ENCODE data around the gene UBE2I.
"Not testable (repeated sequence)": the region's sequence is repeated elsewhere in the genome, so short reads cannot be mapped to it uniquely, and the experiment has no call there.

UBE2I gene

DNA sequence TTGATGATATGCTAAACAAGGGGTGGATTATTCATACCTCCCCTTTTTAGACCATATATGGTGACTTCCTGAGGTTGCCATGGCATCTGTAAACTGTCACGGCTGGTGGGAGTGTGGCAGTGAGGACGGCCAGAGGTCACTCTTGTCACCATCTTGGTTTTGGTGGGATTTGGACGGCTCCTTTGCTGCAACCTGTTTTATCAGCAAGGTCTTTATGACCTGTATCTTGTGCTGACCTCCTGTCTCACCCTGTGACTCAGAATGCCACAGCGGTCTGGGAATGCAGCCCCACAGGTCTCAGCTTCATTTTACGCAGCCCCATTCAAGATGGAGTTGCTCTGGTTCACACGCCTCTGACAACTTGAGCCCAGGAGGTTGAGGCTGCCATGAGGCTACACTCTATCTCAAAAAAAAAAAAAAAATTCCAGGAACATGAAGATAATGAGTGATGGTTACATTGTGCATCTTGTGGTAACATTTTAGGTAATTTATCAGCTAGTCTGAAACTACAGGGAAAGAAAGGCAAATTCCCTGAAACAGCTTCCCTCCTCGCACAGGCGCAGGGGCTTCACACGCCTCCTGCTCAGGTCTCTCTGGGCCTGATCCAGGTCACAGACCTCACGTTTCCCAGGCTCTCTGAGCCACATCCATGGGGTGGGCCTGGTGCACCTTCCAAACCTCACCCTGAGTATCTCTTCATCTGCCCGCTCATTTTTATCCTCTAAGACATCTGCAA, 15.3 kb upstream of the UBE2I start:
- no peak for DNase-seq

DNA sequence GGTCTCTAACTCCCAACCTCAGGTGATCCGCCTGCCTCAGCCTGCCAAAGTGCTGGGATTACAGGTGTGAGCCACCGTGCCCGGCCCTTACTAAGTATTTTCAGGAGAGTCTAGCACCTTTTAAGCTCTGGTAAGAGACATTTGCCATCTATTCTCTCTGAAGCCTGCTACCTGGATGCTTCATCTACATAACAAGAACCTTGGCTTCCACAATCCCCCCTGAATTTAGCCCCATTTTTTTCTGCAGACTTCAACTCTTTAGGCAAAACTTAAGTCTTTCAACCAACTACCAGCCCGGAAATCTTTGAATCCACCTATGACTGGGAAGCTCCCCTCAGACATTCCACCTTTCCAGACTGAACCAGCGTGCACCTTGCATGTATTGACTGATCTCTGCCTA, 14.0 kb upstream of the UBE2I start:
- no peak for DNase-seq

DNA sequence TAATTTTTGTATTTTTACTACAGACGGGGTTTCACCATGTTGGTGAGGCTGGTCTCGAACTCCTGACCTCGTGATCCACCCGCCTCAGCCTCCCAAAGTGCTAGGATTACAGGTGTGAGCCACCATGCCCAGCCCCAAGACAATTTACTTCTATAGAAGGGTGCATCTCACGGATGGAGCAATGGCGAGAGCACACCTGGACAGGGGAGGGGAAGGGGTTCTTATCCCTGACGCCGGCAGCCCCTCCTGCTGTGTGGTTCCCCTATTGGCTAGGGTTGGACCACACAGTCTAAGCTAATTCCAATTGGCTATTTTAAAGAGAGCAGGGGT, 12.8 kb upstream of the UBE2I start:
- not testable (repeated sequence) for DNase-seq

DNA sequence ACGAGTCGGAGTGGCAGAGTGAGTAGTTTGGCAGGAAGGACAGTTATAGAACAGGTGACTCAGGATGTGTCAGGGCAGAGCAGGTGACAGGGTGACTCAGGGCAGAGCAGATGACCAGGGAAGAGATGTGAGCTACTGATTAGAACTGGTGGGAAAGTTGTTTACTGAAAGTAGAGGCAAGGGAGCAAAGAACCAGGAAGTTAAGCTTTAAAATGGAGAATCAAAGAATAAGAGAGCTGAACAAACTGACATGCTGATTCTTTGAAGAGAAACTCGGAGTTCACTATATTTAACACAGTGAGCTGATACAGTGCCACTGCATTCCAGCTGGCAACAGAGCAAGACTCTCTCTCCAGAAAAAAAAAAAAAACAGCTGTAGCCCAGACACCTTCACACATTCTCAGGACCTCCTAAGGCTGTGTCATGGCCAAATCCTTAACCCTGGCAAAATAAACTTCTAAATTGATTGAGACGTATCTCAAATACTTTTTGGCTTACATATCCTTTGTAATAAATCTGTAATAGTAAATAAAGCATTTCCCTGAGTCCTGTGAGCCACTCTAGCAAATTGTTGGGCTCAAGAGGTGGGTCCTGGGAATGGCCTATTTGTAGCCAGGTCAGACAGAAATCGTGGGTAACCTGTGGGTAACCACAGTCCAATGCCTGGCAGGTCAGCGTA, 12.3 kb upstream of the UBE2I start:
- DNase-seq: no peak

DNA sequence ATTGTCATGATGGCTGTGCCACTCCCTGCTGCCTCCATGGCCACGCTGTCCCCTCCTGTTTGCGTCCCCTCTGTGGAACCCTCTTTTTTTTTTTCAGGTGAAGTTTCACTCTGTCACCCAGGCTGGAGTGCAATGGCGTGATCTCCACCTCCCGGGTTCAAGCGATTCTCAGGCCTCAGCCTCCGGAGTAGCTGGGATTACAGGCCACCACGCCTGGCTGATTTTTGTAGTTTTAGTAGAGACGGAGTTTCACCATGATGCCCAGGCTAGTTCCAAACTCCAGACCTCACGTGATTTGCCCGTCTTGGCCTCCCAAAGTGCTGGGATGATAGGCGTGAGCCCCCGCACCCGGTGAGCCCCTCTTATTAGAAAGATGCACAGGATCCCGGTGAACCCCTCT, 11.0 kb upstream of the UBE2I start:
- no peak for DNase-seq

DNA sequence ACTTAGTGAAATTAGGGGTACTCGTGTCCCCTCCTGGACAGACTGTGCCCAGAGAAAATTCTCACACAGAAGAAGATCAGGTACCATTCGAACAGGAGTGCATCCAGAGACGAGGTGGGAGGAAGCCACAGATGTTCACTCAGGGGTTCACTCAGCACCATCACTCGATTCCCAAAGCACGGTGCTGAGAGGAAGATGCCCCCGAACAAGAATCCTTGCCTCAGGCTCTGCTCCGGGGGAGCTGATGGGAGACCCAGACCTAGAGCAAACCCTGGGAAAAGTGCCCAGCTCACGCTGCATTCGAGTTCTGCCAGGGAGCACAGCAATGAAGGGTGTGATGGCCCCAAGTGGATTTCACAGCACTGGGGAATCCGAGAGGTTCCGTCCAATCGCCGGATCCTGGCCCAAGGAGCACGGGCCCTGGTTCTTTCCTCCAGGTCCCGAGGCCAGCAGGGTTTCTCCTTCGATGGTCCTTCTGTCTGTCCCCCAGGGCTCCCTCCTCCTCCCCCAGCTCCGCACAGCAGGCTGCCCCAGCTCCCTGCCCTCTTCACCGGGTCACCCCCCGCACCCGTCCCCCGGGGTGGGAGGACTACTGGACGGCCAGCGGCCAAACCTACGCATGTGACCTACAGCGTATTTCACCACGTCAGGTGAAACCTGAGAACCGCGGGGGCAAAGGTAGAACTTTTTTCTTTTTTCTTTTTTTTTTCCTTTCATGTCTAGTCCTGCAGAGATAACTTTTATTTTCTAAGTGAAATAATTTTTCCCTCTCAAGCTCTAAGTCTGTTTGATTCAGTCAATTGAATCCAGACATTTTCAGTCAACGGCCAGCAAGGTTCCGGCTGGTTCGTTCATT, 10.2 kb upstream of the UBE2I start:
- DNase-seq: no peak

DNA sequence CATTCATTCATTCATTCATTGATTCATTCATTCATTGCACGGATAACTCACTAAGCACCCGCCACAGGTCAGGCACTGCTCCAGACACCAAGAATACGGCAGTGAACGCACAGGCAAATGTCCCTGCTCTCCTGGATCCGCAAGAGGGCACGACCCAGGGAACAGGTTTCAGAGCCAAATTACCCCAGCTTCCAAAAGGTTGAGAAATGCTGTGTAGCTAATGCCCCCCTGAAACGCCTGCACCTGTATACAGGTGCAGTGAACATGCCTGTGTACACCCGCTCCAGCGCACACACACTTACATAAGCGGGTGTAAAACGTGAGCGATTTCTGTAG, 9.6 kb upstream of the UBE2I start:
- no peak for DNase-seq

DNA sequence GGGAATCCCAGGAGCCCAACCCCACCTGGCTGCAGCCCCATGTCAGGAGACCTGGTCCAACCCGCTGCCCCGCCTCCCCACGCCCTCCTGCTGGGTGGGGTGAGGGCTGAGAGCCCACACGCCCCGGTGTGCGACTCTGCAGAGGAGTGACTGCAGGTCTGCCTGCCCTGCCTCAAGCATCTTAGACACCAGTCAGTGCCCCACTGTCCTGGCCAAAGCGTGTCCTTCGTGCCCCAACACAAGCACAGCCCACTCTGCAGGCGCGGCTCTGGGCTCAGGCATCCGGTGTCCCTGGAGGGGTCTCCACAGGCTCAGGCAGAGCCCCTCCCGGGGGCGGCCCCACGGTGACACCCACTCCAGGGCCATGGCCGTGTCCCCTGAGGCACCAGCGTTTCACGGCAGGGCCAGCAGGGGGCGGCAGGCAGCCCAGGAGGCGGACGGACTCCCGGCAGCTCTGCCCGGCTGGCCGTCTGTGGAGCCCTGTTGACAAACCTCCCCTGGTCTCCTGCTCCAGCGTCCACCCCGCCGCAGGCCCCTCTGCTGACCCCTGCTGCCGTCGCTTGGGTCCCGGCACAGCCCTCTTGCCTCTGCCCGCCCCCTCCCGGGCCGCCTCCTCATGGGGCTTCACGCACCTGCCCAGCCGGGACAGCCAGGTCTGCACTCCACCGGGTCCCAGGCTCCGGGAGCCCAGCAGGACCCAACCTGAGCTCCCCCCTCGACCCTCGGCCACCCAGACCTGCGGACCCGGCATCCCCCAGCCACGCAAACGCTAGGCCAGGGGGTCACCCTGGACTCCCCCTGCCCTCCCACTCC, 8.6 kb upstream of the UBE2I start:
- no peak for DNase-seq

DNA sequence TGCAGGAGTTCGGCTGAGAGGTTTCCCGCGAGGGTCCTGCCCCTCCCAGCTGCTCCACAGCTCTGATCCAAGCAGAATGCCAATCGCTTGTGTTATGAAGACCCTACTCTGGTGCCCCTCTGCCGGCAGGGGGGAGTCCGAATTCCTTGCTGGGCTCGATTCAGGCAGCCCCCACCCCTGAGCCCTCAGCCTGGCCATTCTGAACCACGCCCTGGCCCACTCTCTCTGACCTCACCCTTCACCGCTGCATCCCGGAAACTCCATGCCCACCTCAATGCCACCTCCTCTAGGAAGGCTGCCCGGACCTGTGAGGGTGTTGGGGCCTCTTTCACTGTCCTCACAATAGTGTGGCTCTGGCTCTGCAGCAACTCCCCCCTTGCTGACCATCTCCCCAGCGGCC, 7.9 kb upstream of the UBE2I start:
- no peak for DNase-seq

DNA sequence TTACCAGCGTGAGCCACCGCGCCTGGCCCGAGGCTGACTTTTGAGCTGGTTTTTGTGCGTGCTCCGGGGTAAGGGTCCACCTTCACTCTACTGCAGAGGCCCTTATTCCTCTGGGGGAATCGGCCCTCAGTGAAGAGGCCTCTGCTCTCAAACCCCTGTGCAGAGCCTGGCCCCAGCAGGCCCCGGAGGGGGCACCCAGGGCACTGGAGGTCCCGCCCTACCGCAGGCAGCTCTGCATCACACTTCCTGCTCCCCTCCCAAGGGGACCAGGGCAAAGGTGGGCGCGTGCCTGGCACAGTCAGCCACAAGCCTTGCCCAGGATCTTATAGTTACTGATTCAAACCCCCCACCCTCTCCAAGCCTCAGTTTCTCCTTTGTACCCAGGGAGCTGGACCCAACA, 3.6 kb upstream of the UBE2I start:
- no peak for DNase-seq

DNA sequence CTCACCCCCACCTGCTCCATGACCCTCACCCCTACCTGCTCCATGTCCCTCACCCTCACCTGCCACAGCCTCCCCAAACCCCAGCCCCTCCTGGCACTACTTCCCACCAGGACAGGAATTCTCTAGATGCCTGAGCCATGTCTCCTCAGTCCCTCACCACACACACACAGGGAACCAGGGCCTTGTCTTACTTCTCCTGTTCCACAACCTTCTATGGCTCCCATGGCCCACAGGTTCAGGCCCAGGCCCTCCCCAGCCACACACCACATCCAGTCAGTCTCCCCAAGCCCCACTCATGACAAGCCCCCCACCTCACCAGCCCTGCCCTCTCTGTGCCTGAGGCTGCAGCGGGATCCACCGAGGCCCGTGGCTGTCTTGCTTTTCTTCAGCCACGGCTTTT, 3.1 kb upstream of the UBE2I start:
- no peak for DNase-seq

DNA sequence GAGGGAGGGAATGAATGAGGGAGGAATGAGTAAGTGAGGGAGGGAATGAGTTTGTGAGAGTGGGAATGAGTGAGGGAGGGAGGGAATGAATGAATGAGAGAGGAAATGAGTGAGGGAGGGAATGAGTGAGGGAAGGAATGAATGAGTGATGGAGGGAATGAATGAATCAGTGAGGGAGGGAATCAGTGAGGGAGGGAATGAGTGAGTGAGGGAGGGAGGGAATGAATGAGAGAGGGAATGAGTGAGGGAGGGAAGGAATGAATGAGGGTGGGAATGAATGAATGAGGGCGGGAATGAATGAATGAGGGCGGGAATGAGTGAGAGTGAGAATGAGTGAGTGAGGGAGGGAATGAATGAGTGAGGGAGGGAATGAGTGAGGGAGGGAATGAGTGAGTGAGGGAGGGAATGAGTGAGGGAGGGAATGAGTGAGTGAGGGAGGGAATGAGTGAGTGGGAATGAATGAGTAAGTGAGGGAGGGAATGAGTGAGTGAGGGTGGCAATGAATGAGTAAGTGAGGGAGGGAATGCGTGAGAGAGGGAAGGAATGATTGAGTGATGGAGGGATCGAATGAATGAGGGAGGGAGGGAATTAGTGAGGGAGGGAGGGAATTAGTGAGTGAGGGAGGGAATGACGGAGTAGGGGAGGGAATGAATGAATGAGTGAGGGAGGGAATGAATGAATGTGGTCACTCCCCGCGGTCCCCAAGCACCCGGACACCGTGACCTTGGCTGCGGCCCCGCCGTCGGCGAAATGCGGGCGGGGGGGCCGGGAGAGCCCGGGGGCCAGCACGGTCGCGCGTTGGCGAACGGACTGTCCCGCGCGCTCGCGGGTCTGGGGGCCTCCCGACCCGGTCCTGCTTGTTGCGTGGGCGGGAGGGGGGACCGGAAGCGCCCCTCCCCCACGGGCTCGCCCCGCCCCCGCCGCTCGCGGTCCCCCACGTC, 1.1 kb upstream of the UBE2I start:
- DNase-seq: no peak

DNA sequence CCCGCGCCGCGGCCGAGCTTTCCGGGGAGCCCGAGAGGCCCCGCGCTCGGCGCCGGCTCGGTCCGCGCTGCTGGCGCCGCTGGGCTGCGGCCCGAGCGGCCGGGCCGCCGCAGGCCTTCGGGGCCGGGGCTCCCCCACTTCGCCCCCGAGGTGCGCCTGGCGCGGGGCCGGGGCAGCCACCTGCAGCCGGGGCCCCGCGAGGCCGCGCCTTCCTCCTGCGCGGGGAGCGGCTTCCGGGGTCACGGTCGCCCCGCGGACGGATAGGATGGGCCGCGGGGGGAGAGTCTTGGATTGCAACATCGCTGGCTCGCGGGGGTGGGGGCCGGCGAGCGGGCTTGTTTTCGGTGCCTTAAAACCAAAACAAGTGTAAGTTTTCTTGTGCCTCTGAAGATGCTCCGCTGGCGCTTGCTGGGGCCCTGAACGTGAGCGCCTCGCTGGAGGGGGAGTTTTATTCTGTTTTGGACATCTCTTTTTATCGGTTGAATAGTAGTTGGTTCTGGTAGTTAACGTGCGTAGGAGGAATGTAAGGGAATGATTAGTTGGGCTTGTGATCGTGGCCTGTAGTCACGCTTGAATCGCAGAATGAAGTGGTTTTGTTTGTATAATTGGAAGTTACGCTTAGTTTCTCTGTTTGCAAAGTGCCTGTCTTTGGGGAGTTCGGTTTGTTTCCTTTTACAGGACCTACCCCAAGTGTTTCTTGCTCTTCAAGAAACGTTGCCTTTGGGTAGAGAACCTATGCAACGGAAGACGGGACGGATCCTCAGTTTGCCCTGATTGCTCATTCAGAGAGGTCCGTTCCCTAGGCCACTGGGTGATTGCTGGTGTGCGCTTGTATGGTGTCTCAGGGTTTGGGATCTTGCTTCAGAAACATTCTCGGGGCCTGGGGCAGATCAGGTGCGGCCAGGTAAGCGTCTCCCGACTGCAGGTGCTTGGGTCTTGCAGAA, 724 bp downstream of the UBE2I start:
- no peak for DNase-seq

DNA sequence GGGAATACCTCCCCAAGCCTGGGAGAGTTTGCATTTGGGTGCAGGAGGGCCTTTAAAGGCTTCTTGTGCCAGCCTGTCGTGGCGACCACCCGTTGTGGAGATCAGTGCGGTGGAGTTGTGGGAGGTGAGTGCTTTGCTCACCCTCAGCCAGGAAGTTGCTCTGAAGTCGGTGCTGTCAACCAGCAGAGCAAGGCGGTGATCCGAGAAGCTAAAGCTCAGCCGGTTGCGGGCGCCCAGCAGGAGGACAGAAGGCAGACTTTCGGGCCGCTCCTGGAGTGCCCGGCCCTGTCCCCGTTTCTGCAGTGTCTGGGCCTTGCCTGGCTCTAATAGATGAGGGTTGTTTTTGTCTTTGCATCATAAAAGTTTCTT, 1.4 kb downstream of the UBE2I start:
- no peak for DNase-seq

DNA sequence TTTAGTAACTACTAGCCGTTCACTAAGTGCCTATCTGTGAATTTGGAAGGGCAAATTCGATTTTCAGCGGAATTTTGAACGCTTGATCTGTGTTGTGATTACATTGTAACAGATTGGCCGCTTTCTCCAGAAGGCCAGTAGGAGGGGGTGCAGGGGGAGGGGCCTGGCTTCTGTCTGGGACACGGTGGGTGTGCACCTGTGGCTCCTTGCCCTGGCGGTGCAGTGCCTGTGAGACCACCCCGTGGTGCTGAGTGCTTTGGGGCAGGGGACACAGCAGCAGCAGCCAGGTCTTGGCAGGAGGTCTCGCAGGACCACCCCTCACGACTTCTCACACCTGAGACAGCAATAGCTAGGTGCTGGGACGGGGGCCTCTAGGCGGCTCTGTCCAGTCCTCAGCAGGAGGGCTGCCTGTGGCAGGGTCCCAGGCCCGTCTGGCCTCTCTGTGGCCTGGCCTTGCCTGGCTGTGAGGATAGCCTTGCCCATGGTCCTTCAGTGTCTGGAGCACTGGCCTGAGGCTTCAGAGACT, 1.8 kb downstream of the UBE2I start:
- no peak for DNase-seq

DNA sequence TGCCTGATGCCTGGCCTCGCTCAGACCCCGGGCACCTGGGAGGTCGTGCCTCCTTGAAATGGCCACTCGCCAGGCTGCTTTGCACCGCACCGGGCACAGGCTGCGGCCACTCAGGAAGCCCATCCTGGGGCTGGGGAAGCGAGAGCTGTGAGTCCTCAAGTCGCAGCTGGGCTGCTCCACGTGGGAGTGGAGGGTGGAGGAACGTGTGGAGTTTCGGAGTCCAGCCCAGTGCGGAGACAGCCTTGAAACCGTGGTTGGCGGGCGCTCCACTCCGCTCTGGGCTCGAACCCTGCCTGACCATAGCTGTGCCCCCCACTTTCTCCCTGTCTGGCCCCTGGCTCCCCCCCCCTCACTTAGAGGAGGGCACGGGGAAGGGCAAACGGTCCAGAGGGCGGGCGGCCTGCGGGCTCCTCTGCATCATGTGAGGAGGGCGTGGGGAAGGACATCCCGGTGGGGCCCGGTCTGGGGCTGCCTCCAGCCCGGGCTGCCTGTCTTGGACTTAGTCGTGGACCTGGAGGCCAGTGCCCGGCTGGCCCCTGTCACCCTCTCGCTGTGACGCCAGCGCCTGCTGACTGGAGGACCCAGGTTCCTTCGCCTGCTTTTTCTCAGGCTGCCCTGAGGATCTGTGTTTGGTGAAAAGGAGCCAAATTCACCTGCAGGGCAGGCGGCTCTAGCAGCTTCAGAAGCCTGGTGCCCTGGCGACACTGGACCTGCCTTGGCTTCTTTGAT, 2.5 kb downstream of the UBE2I start:
- DNase-seq: no peak

DNA sequence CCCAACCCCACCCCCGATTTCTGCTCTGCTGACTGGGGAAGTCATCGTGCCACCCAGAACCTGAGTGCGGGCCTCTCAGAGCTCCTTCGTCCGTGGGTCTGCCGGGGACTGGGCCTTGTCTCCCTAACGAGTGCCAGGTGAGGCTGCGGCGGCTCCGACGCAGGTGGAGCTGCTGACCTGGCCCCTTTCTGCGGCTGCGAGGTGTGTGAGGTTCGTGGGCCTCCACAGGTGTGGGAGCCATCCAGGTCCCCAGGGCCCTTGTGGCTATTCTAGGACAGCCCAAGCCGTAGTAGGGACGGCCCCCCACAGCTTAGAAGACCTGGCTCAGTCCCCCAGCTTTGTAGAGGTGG, 3.0 kb downstream of the UBE2I start:
- no peak for DNase-seq

DNA sequence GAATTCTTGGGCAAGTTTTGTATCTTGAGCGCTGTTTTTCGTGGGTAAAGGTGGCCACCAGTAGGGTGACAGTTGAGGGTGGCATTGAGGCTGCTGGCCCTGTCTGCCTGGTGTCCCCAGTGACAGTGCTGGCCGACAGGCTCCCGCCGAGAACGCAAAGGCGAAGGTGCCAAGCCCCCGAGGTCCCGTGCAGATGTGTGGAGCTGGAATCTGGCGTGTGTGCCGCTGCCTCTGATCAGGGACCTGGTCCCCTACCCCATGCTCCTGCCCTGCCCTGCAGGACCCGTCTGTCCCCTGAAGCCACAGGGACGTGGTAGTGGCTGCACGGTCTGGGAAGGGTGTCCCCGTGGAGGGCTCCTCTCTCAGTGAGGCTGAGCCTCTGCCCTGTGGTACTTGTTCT, 3.5 kb downstream of the UBE2I start:
- DNase-seq: no peak

DNA sequence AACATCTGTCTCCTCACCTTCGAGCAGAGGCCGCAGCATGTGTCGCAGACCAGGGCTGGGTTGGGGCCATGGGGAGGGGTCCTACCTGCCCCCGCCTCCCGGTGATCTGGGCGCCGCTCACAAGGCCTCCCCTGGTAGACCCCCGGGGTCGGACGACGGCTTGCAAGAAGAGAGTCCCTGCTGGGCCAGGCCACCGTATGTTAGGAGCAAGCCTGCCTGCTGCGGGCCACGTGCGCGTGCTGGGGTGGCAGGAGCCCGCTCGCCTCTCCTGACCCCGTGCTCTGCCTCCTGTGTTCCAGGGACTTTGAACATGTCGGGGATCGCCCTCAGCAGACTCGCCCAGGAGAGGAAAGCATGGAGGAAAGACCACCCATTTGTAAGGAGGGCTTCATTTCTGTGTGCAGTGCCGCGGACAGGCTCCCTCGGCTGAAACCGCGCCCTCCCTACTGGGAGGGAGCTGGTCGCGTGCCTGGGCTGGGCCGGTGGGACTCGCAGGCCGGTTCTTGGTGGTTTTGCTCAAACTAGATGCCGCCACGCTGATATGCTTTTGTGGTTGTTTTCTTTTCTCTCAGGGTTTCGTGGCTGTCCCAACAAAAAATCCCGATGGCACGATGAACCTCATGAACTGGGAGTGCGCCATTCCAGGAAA, 4.4 kb downstream of the UBE2I start:
- DNase-seq: no peak

All from GF-D8 (cell line).